ENCODE measurements around the gene MEIS2.

- TF ChIP-seq CTCF (IDR thresholded peaks at IDR 0.05; ENCODE audit: insufficient read depth, low read length) (no peak), REST (IDR thresholded peaks at IDR 0.05; ENCODE audit: insufficient replicate concordance, low read depth) (no peak), GABPA (IDR thresholded peaks at IDR 0.05; ENCODE audit: low read depth) (no peak), SPI1 (IDR thresholded peaks at IDR 0.05; ENCODE audit: borderline replicate concordance, low read depth) (no peak), POLR2AphosphoS5 (IDR thresholded peaks at IDR 0.05; ENCODE audit: low read depth) (no peak)
Observed at GRCh38 chr15:36884518-36884875, 215.9 kb downstream of the MEIS2 start.
